Neural cell (in vitro differentiated cells): ENCODE results near the gene GPC5. TPM values are rescaled to one million over a fixed set of nuclear protein-coding genes. Genes with fewer than 3 reads are reported as not detected.

Experiments
- H2AFZ ChIP-seq: fragments of 200-600, 300-800 bp; sonication (generic), shearing (Covaris generic); 2 replicates; pipeline ENCODE4 v1.6.0; 2014; ENCODE audit warnings: low read depth, mild to moderate bottlenecking, antibody characterized with exemption, low read length, moderate library complexity
- H3F3A ChIP-seq: fragments of 200-600 bp; shearing (Covaris generic); 2 replicates; pipeline ENCODE4 v1.6.1; 2016; ENCODE audit warnings: mild to moderate bottlenecking, moderate library complexity, mixed read lengths, antibody characterized with exemption, low read length; ENCODE audit not compliant: insufficient read depth, poor library complexity, severe bottlenecking
- H3K27ac ChIP-seq: fragments of 200-600, 300-800 bp; sonication (generic), shearing (Covaris generic); 2 replicates; pipeline ENCODE4 v1.5.1; 2014; ENCODE audit warnings: mild to moderate bottlenecking, low read length, moderate library complexity
- H3K27me3 ChIP-seq: fragments of 300-800, 200-600 bp; sonication (generic), shearing (Covaris generic); 2 replicates; pipeline ENCODE4 v1.6.0; 2014; ENCODE audit warnings: mild to moderate bottlenecking, low read depth, low read length, moderate library complexity; ENCODE audit not compliant: insufficient read depth
- H3K36me3 ChIP-seq: fragments of 300-800, 200-600 bp; sonication (generic), shearing (Covaris generic); 2 replicates; pipeline ENCODE4 v1.5.1; 2014; ENCODE audit warnings: mild to moderate bottlenecking, antibody characterized with exemption, low read length, moderate library complexity; ENCODE audit not compliant: insufficient read depth
- H3K4me2 ChIP-seq: fragments of 300-800, 200-600 bp; sonication (generic), shearing (Covaris generic); 2 replicates; pipeline ENCODE4 v1.6.0; 2014; ENCODE audit warnings: mild to moderate bottlenecking, low read length
- H3K4me3 ChIP-seq: fragments of 300-800, 200-600 bp; sonication (generic), shearing (Covaris generic); 2 replicates; pipeline ENCODE4 v1.5.1; 2014; ENCODE audit warnings: mild to moderate bottlenecking, low read length, moderate library complexity
- H3K79me2 ChIP-seq: fragments of 200-600 bp; shearing (Covaris generic); replicated peaks from 2 replicates; pipeline ENCODE4 v1.6.0; 2014; ENCODE audit warnings: mild to moderate bottlenecking, low read length, moderate library complexity; ENCODE audit not compliant: insufficient read depth
- H3K9ac ChIP-seq: fragments of 300-800, 200-600 bp; sonication (generic), shearing (Covaris generic); 2 replicates; pipeline ENCODE4 v1.6.1; 2016; ENCODE audit warnings: mild to moderate bottlenecking, low read length, mixed read lengths
- H3K9me2 ChIP-seq: fragments of 200-600 bp; shearing (Covaris generic); 2 replicates; pipeline ENCODE4 v1.6.1; 2016; ENCODE audit warnings: mild to moderate bottlenecking, low read length, mixed read lengths; ENCODE audit not compliant: insufficient read depth
- H3K9me3 ChIP-seq: fragments of 200-600, 300-800 bp; sonication (generic), shearing (Covaris generic); 2 replicates; pipeline ENCODE4 v1.6.1; 2016; ENCODE audit warnings: mild to moderate bottlenecking, mixed run types, low read length, moderate library complexity, mixed read lengths
- H4K20me1 ChIP-seq: fragments of 200-600 bp; shearing (Covaris generic); 2 replicates; pipeline ENCODE4 v1.6.1; 2016; ENCODE audit warnings: mild to moderate bottlenecking, mixed run types; ENCODE audit not compliant: insufficient read depth
- CTCF ChIP-seq: fragments of 450-650 bp; IDR thresholded peaks from 2 replicates; pipeline ENCODE4 v1.5.1; 2014; ENCODE audit warnings: antibody characterized with exemption, mild to moderate bottlenecking, moderate library complexity; ENCODE audit not compliant: poor library complexity, severe bottlenecking
- EP300 ChIP-seq: fragments of 450-650 bp; conservative IDR thresholded peaks from 2 replicates; pipeline ENCODE4 v1.6.1; 2014; ENCODE audit warnings: antibody characterized with exemption, mild to moderate bottlenecking, moderate library complexity; ENCODE audit not compliant: poor library complexity, severe bottlenecking
- EZH2 ChIP-seq: fragments of 200-600, 300-800 bp; shearing (Covaris generic), sonication (generic); IDR thresholded peaks from 2 replicates; pipeline ENCODE4 v1.6.1; 2014; ENCODE audit warnings: antibody characterized with exemption, low read length, borderline replicate concordance, mild to moderate bottlenecking; ENCODE audit not compliant: insufficient read depth, poor library complexity, severe bottlenecking
- MXI1 ChIP-seq: fragments of 450-650 bp; conservative IDR thresholded peaks from 2 replicates; pipeline ENCODE4 v1.6.1; 2014; ENCODE audit warnings: antibody characterized with exemption, mild to moderate bottlenecking; ENCODE audit not compliant: poor library complexity, severe bottlenecking
- POLR2AphosphoS5 ChIP-seq: IDR thresholded peaks from 2 replicates; pipeline ENCODE4 v1.6.1; 2012
- RAD21 ChIP-seq: fragments of 450-650 bp; conservative IDR thresholded peaks from 2 replicates; pipeline ENCODE4 v1.6.1; 2014; ENCODE audit warnings: antibody characterized with exemption, mild to moderate bottlenecking, moderate library complexity
- REST ChIP-seq: IDR thresholded peaks from 2 replicates; pipeline ENCODE4 v1.6.1; 2012; ENCODE audit warnings: borderline replicate concordance
- SMC3 ChIP-seq: fragments of 450-650 bp; conservative IDR thresholded peaks from 2 replicates; pipeline ENCODE4 v1.6.1; 2014; ENCODE audit warnings: antibody characterized with exemption, mild to moderate bottlenecking, moderate library complexity; ENCODE audit not compliant: poor library complexity
- TAF1 ChIP-seq: IDR thresholded peaks from 2 replicates; pipeline ENCODE4 v1.6.1; 2012; ENCODE audit warnings: low read depth
- polyA plus RNA-seq: library from polyadenylated mRNA; depleted of rRNA; stranded (reverse); fragments of >200 nt; gene quantifications from 2 replicates; pipeline ENCODE4 v1.2.3, GENCODE V29; 2014

GPC5 gene
- polyA plus RNA-seq, 1 donor from 2014 or later = 5.0 TPM

- no peaks in the 10 kb centered on the region for H3K9me2 ChIP-seq
- peak overlapping the region; percentile 5 for H3K4me2 ChIP-seq
- H3K27ac ChIP-seq = peak overlapping the region; percentile 37
- TF ChIP-seq POLR2AphosphoS5 (peak; percentile 54), MXI1 (no peak), RAD21 (peak; percentile 14)
- H3K9me3 ChIP-seq = no peaks in the 10 kb centered on the region
- H4K20me1 ChIP-seq = no peaks in the 10 kb centered on the region
- no peak overlapping the region for H2AFZ ChIP-seq
- peak overlapping the region; percentile 16 for H3K4me3 ChIP-seq
- no peaks in the 10 kb centered on the region for H3F3A ChIP-seq
- H3K27me3 ChIP-seq = no peaks in the 10 kb centered on the region
- no peaks in the 10 kb centered on the region for H3K79me2 ChIP-seq
- H3K36me3 ChIP-seq = no peaks in the 10 kb centered on the region
- H3K9ac ChIP-seq = no peak overlapping the region
Measured at GRCh38 chr13:92488249-92488852, 1089.9 kb downstream of the GPC5 start.

- TF ChIP-seq EZH2 = no peak
- TF ChIP-seq RAD21 = no peak
- TF ChIP-seq TAF1 = no peak
- no peak for TF ChIP-seq REST
- TF ChIP-seq EP300 = no peak
- no peak for TF ChIP-seq CTCF
- no peaks in the 10 kb centered on the region for H4K20me1 ChIP-seq
- H2AFZ ChIP-seq = no peak overlapping the region
Measured at GRCh38 chr13:92491839-92492238, 1093.4 kb downstream of the GPC5 start.

GRCh38 chr13:92494915-92495314, 1096.5 kb downstream of the GPC5 start:
- no peak overlapping the region for H2AFZ ChIP-seq
- no peaks in the 10 kb centered on the region for H4K20me1 ChIP-seq
- H3K36me3 ChIP-seq = no peaks in the 10 kb centered on the region
- no peak overlapping the region for H3K4me3 ChIP-seq
- H3K9me2 ChIP-seq = no peaks in the 10 kb centered on the region
- H3K4me2 ChIP-seq = no peak overlapping the region
- no peak overlapping the region for H3K9ac ChIP-seq
- no peaks in the 10 kb centered on the region for H3K27me3 ChIP-seq
- H3F3A ChIP-seq = no peaks in the 10 kb centered on the region
- H3K79me2 ChIP-seq = no peaks in the 10 kb centered on the region
- H3K9me3 ChIP-seq = no peaks in the 10 kb centered on the region
- TF ChIP-seq EP300 (no peak), EZH2 (no peak), REST (no peak), CTCF (no peak), SMC3 (no peak), POLR2AphosphoS5 (no peak), TAF1 (no peak), MXI1 (no peak), RAD21 (no peak)
- H3K27ac ChIP-seq = no peak overlapping the region

More at GRCh38 chr13:92491839-92492238, 1093.4 kb downstream of the GPC5 start:
- no peaks in the 10 kb centered on the region for H3K9me3 ChIP-seq
- H3K4me3 ChIP-seq = no peak overlapping the region
- no peak overlapping the region for H3K4me2 ChIP-seq
- H3K27me3 ChIP-seq = no peaks in the 10 kb centered on the region
- H3F3A ChIP-seq = no peaks in the 10 kb centered on the region
- H3K36me3 ChIP-seq = no peaks in the 10 kb centered on the region
- H3K27ac ChIP-seq = no peak overlapping the region
- no peaks in the 10 kb centered on the region for H3K9me2 ChIP-seq
- H3K9ac ChIP-seq = no peak overlapping the region
- no peaks in the 10 kb centered on the region for H3K79me2 ChIP-seq
